Measurements from ENCODE around the gene ARHGEF10L.

GRCh38 chr1:17545356-17545755 lies 5.9 kb downstream of the ARHGEF10L start:
- TF ChIP-seq CTCF (IDR thresholded peaks at IDR 0.05) (no peak), POLR2A (IDR thresholded peaks at IDR 0.05) (no peak)

All from vagina (tissue), 2 donors.